ENCODE measurements around the gene HOXA11. TPM values are rescaled to one million over a fixed set of nuclear protein-coding genes. Genes with fewer than 3 reads are reported as not detected.

HOXA11 gene
- total RNA-seq, 4 donors from 2014 or later = 0.27 to 1.4 (median 1.0) TPM; not detected in 1

- WGBS, 2 donors = 33 to 42% methylated on average over 10 of the region's 10 CpGs
- peak in 1 of 2 donors; percentile 63 for DNase-seq (ENCODE audit: low spot score in 2 of 2)
- intact Hi-C loops (cut with DNase I; ENCODE audit: low total_unique reads) = no loop called here
- TF ChIP-seq POLR2A (IDR thresholded peaks at IDR 0.05) (no peak), CTCF (IDR thresholded peaks at IDR 0.05) (no peak)
- no peak overlapping the region for H3K4me3 ChIP-seq (ENCODE audit: low read depth, poor library complexity, severe bottlenecking)
Measured at GRCh38 chr7:27203365-27203953, 18.4 kb upstream of the HOXA11 start.

DNA sequence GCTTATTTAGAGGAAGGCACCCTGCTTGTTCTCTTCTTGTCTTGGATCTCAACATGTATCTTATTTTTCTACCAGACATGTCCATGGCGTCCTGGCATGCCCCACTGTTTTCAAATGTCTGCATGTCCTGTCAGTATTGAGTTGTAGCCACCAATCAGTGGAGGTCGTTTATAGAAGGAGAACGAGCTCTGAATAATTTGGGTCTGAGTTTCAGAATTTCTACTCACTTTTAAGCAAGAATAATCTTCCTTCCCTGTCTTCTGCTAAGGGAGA is 17.8 kb upstream of the HOXA11 start:
- intact Hi-C loops (cut with DNase I; ENCODE audit: low total_unique reads) = no loop called here
- H3K4me3 ChIP-seq (ENCODE audit: low read depth, poor library complexity, severe bottlenecking) = no peak overlapping the region
- WGBS, 2 donors = 35 to 45% methylated on average over 3 of the region's 3 CpGs
- no peak for DNase-seq (ENCODE audit: low spot score in 2 of 2)
- no peak for TF ChIP-seq CTCF (IDR thresholded peaks at IDR 0.05)
- no peak for TF ChIP-seq POLR2A (IDR thresholded peaks at IDR 0.05)

DNA sequence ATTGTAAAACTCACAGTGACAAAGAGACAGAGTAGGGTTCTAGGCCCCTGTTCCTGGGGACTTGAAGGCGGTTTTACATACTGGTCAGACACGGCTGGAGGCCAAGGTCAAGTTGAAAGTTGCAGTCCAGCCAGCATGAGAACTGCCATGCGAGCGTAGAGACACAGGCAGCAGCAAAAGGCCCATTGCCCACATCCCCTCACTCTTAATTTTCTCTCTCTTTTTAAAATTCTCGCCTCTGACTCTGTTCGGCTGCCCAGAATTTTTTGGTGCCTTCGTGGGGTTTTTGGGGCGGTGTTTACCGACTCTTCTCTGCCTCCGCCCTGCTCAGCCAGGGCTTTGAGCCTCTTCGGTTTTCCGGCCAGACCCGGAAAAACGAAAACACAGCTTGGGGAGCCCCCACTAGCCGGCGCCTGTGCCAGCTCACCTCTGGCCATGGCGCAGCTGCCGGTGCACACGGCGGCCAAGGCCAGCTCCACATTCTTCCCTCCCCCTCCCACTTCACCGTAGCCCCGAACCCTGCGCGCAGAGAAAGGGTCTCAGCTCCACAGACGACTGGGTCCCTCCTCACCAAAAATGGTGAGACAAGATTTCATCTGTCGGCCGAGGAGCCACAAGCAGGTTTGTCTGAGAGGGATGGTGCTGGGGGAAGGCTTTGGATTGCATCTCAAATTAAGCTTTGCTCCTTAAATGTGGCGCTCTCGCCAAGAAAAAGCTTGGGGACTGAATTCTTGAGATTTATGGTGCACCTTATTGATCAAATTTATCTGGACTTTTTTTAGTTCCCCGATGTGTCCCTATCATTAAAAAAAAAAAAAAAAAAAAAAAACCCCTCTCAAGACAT is 17.2 kb upstream of the HOXA11 start:
- TF ChIP-seq POLR2A (IDR thresholded peaks at IDR 0.05) (no peak), CTCF (IDR thresholded peaks at IDR 0.05) (no peak)
- intact Hi-C loops (cut with DNase I; ENCODE audit: low total_unique reads) = no loop called here
- 45 to 49% methylated on average over 30 of the region's 30 CpGs for WGBS, 2 donors
- peak in 1 of 2 donors; percentile 68 for DNase-seq (ENCODE audit: low spot score in 2 of 2)
- no peak overlapping the region for H3K4me3 ChIP-seq (ENCODE audit: low read depth, poor library complexity, severe bottlenecking)

GRCh38 chr7:27201580-27202017 is 16.6 kb upstream of the HOXA11 start:
- no peak for DNase-seq (ENCODE audit: low spot score in 2 of 2)
- 32 to 47% methylated on average over 4 of the region's 4 CpGs for WGBS, 2 donors
- no peak overlapping the region for H3K4me3 ChIP-seq (ENCODE audit: low read depth, poor library complexity, severe bottlenecking)
- intact Hi-C loops (cut with DNase I; ENCODE audit: low total_unique reads) = no loop called here
- no peak for TF ChIP-seq POLR2A (IDR thresholded peaks at IDR 0.05)
- no peak for TF ChIP-seq CTCF (IDR thresholded peaks at IDR 0.05)

GRCh38 chr7:27200761-27201579 is 15.9 kb upstream of the HOXA11 start:
- intact Hi-C loops (cut with DNase I; ENCODE audit: low total_unique reads) = no loop called here
- WGBS, 2 donors = 26 to 42% methylated on average over 14 of the region's 14 CpGs
- no peak overlapping the region for H3K4me3 ChIP-seq (ENCODE audit: low read depth, poor library complexity, severe bottlenecking)
- peak in 1 of 2 donors; percentile 80 for DNase-seq (ENCODE audit: low spot score in 2 of 2)
- TF ChIP-seq POLR2A (IDR thresholded peaks at IDR 0.05) = no peak
- TF ChIP-seq CTCF (IDR thresholded peaks at IDR 0.05) = no peak
